Measurements from ENCODE around the gene COPB2.
"Not testable (repeated sequence)": the region's sequence is repeated elsewhere in the genome, so short reads cannot be mapped to it uniquely, and the experiment has no call there.

COPB2 gene

DNA sequence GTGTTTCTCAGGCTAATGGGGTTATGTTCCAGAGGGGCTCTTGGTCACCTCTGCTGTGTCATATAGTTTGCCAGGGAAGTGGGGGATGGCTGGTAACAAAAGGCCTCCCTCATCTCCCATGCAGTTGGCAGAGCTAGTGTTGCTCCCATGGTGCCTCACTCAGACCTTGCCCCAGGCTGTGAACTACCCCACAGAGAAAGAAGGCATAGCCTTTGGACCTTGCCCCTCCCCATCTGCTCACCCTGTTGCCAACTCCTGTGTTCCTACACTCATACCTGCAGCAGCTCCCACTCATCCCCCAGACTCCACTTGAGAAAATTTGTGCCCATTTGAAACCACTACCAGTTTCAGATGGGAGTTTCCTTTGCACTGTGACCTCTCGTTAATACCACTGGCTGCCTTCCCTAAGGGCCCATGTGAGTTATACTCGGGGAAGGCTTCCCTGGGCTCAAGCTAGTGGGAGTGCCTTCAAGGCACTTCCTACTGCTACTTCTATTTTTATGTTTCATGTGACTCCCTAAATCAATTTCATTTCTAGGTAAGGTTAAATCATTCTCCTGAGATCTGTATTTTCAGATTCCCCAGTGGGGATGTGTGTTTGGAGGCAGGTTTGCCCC, 25.3 kb upstream of the COPB2 start:
- in situ Hi-C loops (cut with HindIII; ENCODE audit: low sequenced_read_pairs): no loop called here
- H3K4me3 ChIP-seq (ENCODE audit: low read depth, low read length): no peak overlapping the region
- no peak for DNase-seq (ENCODE audit: low read depth)
- no peak for TF ChIP-seq CTCF (IDR thresholded peaks at IDR 0.05; ENCODE audit: low read depth, low read length, missing control alignments)

DNA sequence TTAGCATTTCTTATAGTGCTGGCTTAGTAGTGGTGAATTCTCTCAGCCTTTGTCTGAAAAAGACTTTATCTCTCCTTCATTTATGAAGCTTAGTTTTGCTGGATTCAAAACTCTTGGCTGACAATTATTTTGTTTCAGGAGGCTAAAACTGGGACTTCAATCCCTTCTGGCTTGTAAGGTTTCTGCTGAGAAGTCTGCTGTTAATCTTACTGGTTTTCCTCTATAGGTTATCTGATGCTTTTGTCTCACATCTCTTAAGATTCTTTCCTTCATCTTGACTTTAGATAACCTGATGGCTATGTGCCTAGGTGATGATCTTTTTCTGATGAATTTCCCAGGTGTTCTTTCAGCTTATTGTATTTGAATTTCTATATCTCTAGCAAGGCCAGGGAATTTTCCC, 23.4 kb upstream of the COPB2 start:
- H3K4me3 ChIP-seq (ENCODE audit: low read depth, low read length); in situ Hi-C loops (cut with HindIII; ENCODE audit: low sequenced_read_pairs); DNase-seq (ENCODE audit: low read depth): not testable (repeated sequence)

DNA sequence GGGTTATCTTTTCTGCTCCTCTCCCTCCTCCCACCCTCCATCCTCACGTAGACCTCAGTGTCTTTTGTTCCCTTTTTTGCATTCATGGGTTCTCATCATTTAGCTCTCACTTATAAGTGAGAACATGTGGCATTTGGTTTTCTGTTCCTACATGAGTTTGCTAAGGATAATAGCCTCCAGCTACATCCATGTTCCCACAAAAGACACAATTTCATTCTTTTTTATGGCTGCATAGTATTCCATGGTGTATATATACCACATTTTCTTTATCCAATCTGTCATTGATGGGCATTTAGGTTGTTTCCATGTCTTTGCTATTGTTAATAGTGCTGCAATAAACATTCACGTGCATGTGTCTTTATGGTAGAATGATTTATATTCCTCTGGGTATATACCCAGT, 11.7 kb upstream of the COPB2 start:
- in situ Hi-C loops (cut with HindIII; ENCODE audit: low sequenced_read_pairs); H3K4me3 ChIP-seq (ENCODE audit: low read depth, low read length); DNase-seq (ENCODE audit: low read depth): not testable (repeated sequence)

DNA sequence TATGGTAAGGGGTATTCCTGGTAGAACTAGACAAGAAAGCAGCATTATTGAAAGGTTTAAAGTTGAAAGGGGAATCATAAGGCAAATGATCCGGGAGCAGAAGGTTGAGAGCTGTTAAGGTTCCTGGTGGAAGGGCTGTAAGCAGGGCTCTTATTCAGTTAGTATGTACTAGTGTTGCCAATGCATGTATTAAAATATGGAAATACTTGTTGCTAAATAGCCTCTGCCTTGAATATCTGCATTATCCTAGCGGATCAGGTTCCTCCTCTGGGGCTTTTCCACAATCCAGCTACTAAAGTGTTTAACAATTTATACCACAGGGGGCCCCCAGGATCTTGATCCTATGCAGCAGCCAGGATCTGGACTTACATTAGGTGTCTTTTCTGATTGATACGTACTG, 7.3 kb upstream of the COPB2 start:
- TF ChIP-seq CTCF (IDR thresholded peaks at IDR 0.05; ENCODE audit: low read depth, low read length, missing control alignments): no peak
- H3K4me3 ChIP-seq (ENCODE audit: low read depth, low read length): no peak overlapping the region
- DNase-seq (ENCODE audit: low read depth): no peak
- in situ Hi-C loops (cut with HindIII; ENCODE audit: low sequenced_read_pairs): no loop called here

GRCh38 chr3:139394116-139394515, 4.7 kb upstream of the COPB2 start:
- in situ Hi-C loops (cut with HindIII; ENCODE audit: low sequenced_read_pairs): no loop called here
- TF ChIP-seq CTCF (IDR thresholded peaks at IDR 0.05; ENCODE audit: low read depth, low read length, missing control alignments): no peak
- no peak overlapping the region for H3K4me3 ChIP-seq (ENCODE audit: low read depth, low read length)
- no peak for DNase-seq (ENCODE audit: low read depth)

- TF ChIP-seq CTCF (IDR thresholded peaks at IDR 0.05; ENCODE audit: low read depth, low read length, missing control alignments): no peak
- no peak for DNase-seq (ENCODE audit: low read depth)
- H3K4me3 ChIP-seq (ENCODE audit: low read depth, low read length): peak overlapping the region; percentile 98
- in situ Hi-C loops (cut with HindIII; ENCODE audit: low sequenced_read_pairs): no loop called here
These were observed 461 bp downstream of the COPB2 start for GRCh38 chr3:139388821-139389551.

DNA sequence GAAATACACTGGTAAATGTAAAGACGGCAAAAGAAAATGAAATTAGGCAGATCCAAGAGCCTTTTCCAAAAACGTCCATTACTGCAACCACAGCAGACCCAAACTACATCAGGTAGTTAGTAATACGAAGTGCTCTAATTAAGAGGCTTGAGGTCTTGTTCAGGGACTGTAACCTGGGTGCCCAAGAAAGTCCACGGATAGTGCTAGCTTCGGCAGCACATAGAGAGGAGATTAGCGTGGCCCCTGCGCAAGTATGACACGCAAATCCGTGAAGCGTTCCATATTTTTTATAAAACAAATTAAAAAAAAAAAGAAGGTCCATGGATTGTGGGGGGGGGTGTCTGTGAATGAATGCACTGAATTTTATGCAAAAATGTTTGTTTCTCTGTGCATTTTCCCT, 1.4 kb downstream of the COPB2 start:
- no peak for TF ChIP-seq CTCF (IDR thresholded peaks at IDR 0.05; ENCODE audit: low read depth, low read length, missing control alignments)
- in situ Hi-C loops (cut with HindIII; ENCODE audit: low sequenced_read_pairs): no loop called here
- DNase-seq (ENCODE audit: low read depth): no peak
- peak overlapping the region; percentile 98 for H3K4me3 ChIP-seq (ENCODE audit: low read depth, low read length)

- DNase-seq (ENCODE audit: low read depth); H3K4me3 ChIP-seq (ENCODE audit: low read depth, low read length); in situ Hi-C loops (cut with HindIII; ENCODE audit: low sequenced_read_pairs): not testable (repeated sequence)
These were observed 7.2 kb downstream of the COPB2 start for GRCh38 chr3:139382291-139382690.

All from astrocyte of the cerebellum (primary cell).